Right lung (tissue), 10 donors: ENCODE results near the gene NUDT5. TPM values are rescaled to one million over a fixed set of nuclear protein-coding genes. Genes with fewer than 3 reads are reported as not detected.
A peak's percentile ranks its signal among the peaks of the same experiment; 100 is the strongest.
"Not testable (repeated sequence)": the region's sequence is repeated elsewhere in the genome, so short reads cannot be mapped to it uniquely, and the experiment has no call there.

Experiments
- DNase-seq, 2 donors: peaks; one replicate each; pipeline ENCODE4 v3.0.0-alpha.2; 2013
- long read RNA-seq, 8 donors: transcript quantifications; one replicate each; lab custom pipeline, GENCODE V29; 2026
- polyA plus RNA-seq, 5 donors: library from polyadenylated mRNA; unstranded; fragments of 120-200 nt; gene quantifications; one replicate each; pipeline versions ENCODE4 v1.2.1 to v1.2.3, GENCODE V29; 2013; ENCODE audit warnings: inconsistent platforms in 1 of 5, low replicate concordance in 1 of 5; ENCODE audit not compliant: insufficient read length in 5 of 5, insufficient read depth in 1 of 5

NUDT5 gene
- polyA plus RNA-seq = 10 to 100 TPM; 48.3 to 68.3 (median 56.8) TPM
- long read RNA-seq, donor 1, partial matches to known transcripts = 99 of 167 reads
- long read RNA-seq, donor 1, other reads (novel, unspliced or antisense) = 68 of 167 reads
- long read RNA-seq, donor 2, partial matches to known transcripts = 0 of 16 reads
- long read RNA-seq, donor 2, other reads (novel, unspliced or antisense) = 16 of 16 reads
- long read RNA-seq, donor 3, partial matches to known transcripts = 0 of 22 reads
- long read RNA-seq, donor 3, other reads (novel, unspliced or antisense) = 22 of 22 reads
- long read RNA-seq, donor 4, partial matches to known transcripts = 48 of 76 reads
- long read RNA-seq, donor 4, other reads (novel, unspliced or antisense) = 27 of 76 reads
- long read RNA-seq, donor 5, partial matches to known transcripts = 11 of 46 reads
- long read RNA-seq, donor 5, other reads (novel, unspliced or antisense) = 35 of 46 reads
- long read RNA-seq, donor 6, partial matches to known transcripts = 0 of 17 reads
- long read RNA-seq, donor 6, other reads (novel, unspliced or antisense) = 17 of 17 reads
- long read RNA-seq, donor 7, partial matches to known transcripts = 12 of 82 reads
- long read RNA-seq, donor 7, other reads (novel, unspliced or antisense) = 69 of 82 reads
- long read RNA-seq, donor 8, partial matches to known transcripts = 0 of 6 reads
- long read RNA-seq, donor 8, other reads (novel, unspliced or antisense) = 6 of 6 reads

- peak; percentile 88 to 90 for DNase-seq
These were observed at the start of gene NUDT5, which contains the start of gene CDC123 for GRCh38 chr10:12195603-12196506. TSS of gene NUDT5 (minus strand) at chr10:12195891. CDS start at chr10:12186291, 9,600 bp downstream. TSS of gene CDC123 (plus strand) at chr10:12196188. CDS start at chr10:12196246, 58 bp downstream.

DNA sequence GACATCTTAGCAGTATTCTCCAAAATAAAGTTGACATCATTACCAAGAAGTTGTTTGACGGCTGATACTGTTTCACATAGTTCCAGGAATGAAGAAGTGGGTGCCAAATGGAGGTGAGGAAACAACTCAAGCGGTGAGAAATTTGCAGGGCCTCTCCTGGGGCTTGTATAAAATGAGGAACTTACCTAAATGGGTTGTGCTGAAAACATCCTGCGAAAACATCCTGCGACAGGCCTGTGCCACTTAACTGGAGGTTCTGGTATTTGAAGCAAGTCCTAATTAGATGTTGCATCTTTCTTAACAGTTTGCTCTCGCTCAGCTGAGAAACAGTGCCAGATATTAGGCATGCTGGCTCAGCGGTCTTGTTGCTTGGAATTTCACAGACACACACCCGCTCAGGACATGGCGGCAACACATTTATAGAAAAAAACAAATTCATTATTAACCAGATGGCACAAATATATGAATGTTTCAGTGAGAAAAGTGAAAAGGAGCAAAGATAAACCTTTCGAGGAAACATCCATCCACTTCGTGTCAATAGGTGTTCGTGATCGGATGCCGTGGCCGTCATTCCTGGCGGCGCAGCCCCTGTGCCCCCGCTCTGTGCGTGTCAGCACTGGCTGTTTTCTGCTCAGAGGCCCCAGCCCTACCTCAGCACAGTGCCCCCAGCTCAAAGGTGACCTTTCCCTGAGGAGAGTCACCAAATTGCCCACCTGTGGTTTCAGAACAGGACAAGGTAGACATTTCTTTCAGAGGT is 48.4 kb upstream of the NUDT5 start:
- no peak for DNase-seq

- no peak for DNase-seq
These were observed 46.3 kb upstream of the NUDT5 start for GRCh38 chr10:12241810-12242529.

- no peak for DNase-seq
These were observed 43.1 kb upstream of the NUDT5 start for GRCh38 chr10:12238821-12239220.

DNA sequence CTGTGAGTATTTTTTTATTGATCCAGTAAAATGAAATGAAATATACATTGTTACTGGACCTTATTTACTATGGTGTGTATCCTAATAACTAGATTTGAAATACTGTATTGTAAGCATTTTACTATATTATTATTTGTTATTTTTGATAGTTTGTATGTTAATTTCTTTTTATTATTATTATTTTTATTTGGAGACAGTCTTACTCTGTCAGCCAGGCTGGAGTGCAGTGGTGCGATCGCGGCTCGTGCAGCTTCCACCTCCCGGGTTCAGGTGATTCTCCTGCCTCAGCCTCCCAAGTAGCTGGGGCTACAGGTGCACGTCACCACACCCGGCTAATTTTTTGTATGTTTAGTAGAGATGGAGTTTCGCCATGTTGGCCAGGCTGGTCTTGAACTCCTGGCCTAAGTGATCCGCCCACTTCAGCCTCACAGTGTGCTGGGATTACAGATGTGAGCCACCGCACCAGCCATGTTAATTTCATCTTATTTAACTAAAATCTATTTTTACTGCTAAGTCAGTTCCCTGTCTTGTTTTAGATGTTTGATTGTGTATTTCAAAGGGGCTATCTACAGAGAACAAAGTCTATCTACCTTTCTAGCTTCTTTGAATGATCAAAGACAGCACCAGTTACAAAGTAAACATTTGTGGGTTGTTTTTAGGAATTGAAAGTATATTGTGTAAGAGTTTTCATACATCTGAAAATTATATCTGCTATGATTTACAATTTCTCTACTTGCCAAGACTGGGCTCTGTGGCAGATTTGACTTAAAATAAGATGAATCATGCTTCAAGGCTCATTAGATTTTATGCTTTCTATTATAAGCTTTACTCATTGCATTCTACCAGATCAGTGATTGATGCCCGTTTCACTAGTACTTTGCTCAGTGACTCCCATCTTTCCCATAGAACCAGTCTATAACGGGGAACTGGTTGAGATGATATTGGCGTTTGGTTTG is 41.9 kb upstream of the NUDT5 start:
- DNase-seq = no peak

DNA sequence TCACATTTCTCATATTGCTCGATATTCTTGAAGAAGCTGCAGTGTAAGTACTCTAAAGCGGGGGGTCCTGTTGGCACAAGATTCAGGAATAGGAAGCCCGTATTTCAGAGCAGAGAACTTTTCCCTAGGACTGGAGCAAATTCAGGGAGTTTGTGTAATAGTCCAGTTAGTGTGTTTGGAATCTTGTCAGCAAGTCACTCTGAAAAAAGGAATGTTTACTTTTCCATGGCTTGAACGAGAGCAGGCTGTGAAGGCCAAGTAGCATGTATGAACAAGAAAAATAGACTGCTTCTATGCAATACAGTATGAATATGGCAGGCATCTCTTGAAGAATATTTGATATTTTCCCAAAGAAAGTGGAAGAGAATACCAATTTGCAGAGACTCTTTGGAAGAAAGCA is 40.1 kb upstream of the NUDT5 start:
- DNase-seq = peak in 1 of 2 donors; percentile 21

DNA sequence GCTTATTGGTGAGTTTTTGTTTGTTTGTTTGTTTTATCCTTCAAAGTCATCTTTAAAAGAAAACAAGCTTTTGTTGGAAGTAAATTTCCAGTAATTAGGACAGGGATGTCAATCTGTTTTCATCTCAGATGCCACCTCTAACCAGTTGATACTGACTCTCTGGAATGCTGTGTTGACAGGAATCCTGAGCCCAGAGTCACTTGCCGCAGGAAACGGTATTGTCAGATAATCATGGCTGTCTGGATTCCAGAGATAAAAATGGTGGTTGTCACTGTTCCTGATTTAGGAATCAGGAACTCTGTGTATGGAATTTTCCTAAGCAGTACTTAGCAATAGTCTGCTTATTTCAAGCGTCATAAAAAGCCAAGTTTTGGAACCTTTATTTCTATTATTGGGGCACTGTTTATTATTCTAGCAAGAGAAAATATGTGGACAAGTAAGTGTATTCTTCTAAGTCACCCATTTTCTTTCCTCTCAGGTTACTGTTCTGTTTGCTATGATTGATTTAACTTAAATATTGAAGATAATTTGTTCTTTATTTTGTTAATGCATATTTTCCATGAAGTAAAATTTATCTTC is 39.5 kb upstream of the NUDT5 start:
- DNase-seq = no peak

- DNase-seq = not testable (repeated sequence)
These were observed 39.0 kb upstream of the NUDT5 start for GRCh38 chr10:12234687-12235086.

GRCh38 chr10:12228851-12229250 is 33.2 kb upstream of the NUDT5 start:
- DNase-seq = no peak

DNA sequence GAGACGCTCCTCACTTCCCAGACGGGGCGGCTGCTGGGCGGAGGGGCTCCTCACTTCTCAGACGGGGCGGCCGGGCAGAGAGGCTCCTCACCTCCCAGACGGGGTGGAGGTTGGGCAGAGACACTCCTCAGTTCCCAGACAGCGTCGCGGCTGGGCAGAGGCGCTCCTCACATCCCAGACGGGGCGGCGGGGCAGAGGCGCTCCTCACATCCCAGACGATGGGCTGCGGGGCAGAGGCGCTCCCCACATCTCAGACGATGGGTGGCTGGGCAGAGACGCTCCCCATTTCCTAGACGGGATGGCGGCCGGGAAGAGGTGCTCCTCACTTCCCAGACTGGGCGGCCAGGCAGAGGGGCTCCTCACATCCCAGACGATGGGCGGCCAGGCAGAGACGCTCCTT is 30.7 kb upstream of the NUDT5 start:
- DNase-seq = not testable (repeated sequence)

- DNase-seq = no peak
These were observed 29.8 kb upstream of the NUDT5 start for GRCh38 chr10:12225444-12225843.

GRCh38 chr10:12221323-12222298 is 25.9 kb upstream of the NUDT5 start:
- DNase-seq = no peak

DNA sequence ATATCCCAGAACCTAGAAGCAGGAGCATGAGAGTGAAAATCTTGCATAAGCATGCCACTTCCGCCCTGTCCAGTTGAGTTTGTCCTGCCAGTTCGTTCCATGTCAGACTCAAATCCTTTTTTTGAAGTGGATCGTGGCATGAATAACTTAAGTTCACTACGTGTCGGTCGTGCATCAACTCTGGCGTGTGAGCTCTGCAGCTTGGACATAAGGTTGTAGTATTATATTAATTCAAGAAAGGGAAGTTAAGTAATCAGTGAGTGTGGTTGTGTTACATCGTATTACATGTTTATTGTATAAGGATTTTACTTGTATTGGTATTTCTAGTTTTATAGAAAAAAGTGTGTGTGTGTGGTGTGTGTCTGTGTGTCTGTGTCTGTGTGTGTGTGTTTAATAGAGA is 23.3 kb upstream of the NUDT5 start:
- no peak for DNase-seq

- peak in 1 of 2 donors; percentile 8 for DNase-seq
These were observed 19.1 kb upstream of the NUDT5 start for GRCh38 chr10:12214763-12215218.

DNA sequence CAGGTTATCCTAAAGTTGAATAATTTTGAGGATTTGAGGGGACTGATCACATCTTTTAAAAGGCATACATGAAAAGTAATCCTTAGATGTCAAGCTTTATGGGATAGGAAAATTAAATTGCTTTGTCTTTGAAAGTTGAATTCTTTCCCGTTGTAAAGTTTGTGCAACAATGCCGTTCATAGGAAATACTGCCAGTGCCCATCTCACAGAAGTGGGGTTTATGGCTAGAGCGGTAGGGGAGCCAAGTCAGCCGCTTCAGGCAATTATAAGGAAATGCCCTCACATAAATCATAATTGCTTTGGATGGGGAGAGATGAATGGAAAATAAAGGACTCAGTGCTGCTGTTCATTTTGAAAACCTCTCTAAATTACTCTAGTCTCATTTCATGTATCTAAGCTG is 18.4 kb upstream of the NUDT5 start:
- no peak for DNase-seq

- no peak for DNase-seq
These were observed 17.9 kb upstream of the NUDT5 start for GRCh38 chr10:12213621-12214020.

DNA sequence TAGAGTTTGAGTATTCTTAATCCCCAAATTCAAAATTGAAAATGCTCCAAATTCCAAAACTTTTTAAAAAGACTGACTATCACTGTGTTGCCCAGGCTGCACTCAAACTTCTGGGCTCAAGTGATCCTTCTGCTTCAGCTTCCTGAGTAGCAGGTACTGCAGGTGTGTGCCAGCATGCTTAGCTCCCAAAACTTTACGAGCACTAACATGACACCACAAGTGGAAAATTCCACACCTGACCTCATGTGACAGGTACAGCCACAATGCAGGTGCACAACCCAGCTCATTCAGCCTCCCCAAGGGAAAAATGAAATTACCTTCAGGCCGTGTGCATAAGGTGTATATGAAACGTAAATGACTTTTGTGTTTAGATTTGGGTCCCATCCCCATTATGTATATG is 16.8 kb upstream of the NUDT5 start:
- no peak for DNase-seq
